ENCODE results near the gene GIPC2.

GIPC2 gene

DNA sequence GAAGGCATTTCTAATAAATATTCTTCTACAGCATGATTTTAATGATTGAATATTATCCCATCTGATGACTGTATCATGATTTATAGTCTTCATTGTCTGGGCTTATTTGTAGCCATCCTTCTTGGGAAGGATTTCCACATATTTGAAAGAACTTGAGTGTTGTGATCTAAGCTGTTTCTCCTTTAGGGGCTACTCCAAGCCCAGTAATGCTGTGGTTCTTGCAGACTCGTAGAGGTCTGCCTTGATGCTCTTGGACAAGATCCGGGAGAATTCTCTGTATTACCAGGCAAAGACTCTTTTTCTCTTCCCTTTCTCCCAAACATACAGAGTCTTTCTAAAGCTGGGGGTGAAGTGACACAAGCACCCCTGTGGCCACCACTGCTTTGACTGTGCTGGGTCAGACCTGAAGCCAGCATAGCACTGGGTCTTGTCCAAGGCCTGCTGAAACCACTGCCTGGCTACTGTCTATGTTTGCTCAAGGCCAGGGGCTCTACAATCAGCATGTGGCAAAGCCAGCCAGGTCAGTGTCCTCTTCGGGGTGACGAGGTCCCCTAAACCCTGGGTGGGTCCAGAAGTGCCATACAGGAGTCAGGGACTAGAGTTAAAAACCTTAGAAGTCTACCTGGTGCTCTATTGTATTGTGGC lies 107.4 kb downstream of the GIPC2 start:
- DNase-seq: no peak

DNA sequence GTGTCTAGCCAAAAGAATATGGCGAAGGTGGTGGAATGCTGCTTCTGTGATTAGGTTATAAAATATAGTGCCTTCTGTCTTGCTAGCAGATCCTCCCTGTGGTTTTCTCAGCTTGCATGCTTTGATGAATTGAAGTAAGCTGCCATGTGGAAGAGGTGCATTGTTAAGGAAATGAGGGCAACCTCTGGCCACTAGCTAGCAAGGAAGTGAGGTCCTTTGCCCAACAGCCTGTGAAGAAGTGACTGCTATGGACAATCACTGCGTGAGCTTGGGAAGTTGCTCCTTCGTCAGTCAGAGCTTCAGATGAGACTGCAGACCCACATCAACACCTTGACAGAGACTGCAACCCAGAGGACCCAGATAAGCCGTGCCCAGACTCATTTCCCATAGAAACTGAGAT lies 109.4 kb downstream of the GIPC2 start:
- DNase-seq: no peak

DNA sequence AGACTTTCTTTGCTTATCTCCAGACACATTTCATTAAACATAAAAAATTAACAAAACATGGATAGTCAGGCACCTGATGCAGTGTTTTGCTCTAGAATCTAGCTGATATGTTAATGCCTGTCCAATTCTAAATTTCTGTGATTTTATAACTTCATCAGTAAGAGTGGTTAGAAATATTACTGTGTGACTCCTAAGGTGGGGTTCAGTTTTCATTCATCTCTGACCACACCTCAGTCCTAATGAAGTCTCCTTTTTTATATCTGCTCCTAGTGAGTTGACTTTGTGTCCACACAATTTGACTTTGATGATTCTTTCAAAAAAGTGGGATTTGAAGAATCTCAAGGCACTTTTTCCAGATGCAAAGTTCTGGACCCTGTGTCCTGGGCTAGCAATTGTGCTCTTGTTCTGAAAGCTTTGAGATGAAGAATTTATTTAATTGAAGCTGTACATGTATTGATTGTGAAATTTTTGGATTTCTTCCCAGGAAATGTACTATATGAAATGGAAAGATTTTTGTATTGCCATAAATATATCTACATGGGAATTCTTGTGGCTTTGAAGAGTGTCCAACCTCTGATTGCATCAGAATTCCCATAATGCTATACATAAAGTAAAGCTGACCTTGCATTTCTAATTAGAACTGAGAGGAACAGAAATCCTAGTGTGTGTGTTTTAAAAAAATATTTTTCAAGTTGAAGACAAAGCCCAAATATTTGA lies 111.2 kb downstream of the GIPC2 start:
- DNase-seq: no peak

- DNase-seq: no peak
These were observed 120.0 kb downstream of the GIPC2 start for GRCh38 chr1:78165816-78166215.

- DNase-seq: no peak
These were observed 122.5 kb downstream of the GIPC2 start for GRCh38 chr1:78168306-78168705.

- no peak for DNase-seq
These were observed 125.1 kb downstream of the GIPC2 start for GRCh38 chr1:78170859-78171258.

- no peak for DNase-seq
These were observed 126.2 kb downstream of the GIPC2 start for GRCh38 chr1:78171736-78172590.

- no peak for DNase-seq
These were observed 130.7 kb downstream of the GIPC2 start for GRCh38 chr1:78176448-78176847.

DNA sequence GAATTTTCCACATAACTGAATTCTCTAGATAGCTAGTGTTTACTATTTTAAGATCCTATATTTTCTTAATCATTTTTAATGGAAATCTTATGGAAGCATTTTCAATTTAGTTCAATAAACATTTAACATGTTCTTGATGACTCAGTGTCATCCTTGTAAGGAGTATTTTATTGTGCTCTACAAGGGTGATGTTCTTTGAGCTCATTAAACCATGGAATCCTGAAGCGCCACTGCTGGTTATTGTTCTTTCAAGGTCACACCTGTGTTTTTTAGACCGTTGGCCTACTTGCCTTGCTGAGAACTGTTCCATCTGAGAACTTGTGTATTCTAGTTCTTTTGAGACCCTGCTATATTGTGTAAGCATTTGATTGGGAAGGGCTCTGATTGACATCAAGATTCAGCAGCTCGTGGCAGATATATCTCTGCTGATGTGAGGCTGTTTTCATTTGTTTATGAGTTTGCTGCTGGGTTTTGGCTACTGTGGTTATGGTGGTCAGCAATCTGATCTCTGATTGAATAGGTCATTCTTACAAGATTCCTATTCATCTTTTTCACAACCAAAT lies 132.0 kb downstream of the GIPC2 start:
- no peak for DNase-seq

DNA sequence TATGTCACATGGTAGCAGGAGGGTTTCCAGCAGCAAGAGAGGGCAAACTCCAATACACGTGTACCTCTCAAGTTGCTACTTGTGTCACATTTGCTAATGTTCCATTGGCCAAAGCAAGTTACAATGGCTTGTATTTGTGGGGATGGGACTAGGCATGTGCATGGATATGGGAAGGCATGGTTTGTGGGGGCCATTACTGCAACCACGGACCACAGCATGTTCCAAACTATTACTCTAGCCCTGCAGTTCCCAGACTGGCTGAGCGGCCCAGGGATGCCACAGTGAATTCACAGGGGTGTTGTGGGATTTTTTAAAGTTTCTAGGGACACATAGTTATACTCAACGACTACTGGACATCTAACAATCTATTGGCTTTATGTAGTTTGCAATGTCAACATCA lies 133.1 kb downstream of the GIPC2 start:
- DNase-seq: no peak

- no peak for DNase-seq
These were observed 138.8 kb downstream of the GIPC2 start for GRCh38 chr1:78184460-78185072.

Data from activated CD4-positive, CD25-positive, alpha-beta regulatory T cell treated with anti-CD3 and anti-CD28 coated beads, Interleukin-2, amount 50 U/mL, for 72 hours (primary cell).